Esophagus squamous epithelium (tissue), 4 donors: ENCODE results near the gene SYAP1.

Experiments
- POLR2A ChIP-seq, 4 donors: fragments of 450-650 bp; IDR thresholded peaks; one replicate each; pipeline ENCODE4 v1.6.1; 2017; ENCODE audit warnings: antibody characterized with exemption in 4 of 4, mild to moderate bottlenecking in 4 of 4, moderate library complexity in 3 of 4
- TF ChIP-seq, protein P1 (sequence below), 6 experiments: fragments of 450-650 bp in 4 of 6; fragments of 200-600 bp in 2 of 6; sonication (generic) in 2 of 6; IDR thresholded peaks; one replicate each; pipeline ENCODE4 v1.5.1; 2016 to 2019; ENCODE audit warnings: antibody characterized with exemption in 6 of 6, mild to moderate bottlenecking in 4 of 6, moderate library complexity in 4 of 6

DNA sequence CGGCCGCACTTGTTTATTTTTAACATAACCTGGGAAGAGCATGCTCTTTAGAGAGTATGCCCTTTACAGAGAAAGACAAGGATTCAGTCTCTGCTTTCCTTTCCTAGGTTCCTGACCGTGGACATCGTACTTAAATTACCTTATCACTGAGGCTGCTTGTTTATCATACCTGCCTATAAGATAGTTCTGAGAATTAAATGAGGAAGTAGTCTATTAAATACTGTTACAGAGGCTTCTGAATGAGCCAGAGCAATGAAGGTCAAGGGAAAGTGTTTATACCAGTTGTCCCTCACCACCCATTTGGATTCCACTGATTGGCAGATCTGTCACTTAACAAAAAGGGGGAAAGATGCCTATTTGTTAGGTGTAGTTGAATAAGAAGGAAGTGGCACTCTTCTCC is 76.9 kb downstream of the SYAP1 start:
- TF ChIP-seq, protein P1, sequence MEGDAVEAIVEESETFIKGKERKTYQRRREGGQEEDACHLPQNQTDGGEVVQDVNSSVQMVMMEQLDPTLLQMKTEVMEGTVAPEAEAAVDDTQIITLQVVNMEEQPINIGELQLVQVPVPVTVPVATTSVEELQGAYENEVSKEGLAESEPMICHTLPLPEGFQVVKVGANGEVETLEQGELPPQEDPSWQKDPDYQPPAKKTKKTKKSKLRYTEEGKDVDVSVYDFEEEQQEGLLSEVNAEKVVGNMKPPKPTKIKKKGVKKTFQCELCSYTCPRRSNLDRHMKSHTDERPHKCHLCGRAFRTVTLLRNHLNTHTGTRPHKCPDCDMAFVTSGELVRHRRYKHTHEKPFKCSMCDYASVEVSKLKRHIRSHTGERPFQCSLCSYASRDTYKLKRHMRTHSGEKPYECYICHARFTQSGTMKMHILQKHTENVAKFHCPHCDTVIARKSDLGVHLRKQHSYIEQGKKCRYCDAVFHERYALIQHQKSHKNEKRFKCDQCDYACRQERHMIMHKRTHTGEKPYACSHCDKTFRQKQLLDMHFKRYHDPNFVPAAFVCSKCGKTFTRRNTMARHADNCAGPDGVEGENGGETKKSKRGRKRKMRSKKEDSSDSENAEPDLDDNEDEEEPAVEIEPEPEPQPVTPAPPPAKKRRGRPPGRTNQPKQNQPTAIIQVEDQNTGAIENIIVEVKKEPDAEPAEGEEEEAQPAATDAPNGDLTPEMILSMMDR (IDR thresholded peaks at IDR 0.05), result no peak
- no peak for TF ChIP-seq POLR2A (IDR thresholded peaks at IDR 0.05)
